GM19467 (cell line): ENCODE results near the gene SLC49A3.
"Not testable (repeated sequence)": the region's sequence is repeated elsewhere in the genome, so short reads cannot be mapped to it uniquely, and the experiment has no call there.

Source experiments
- ATAC-seq: cut with Tn5 transposase; IDR thresholded peaks from one replicate; pipeline ENCODE4 v1.9.1; 2021; ENCODE audit warnings: mild to moderate bottlenecking, moderate library complexity; ENCODE audit not compliant: unreplicated experiment

SLC49A3 gene

GRCh38 chr4:722169-722725 is 33.3 kb upstream of the SLC49A3 start:
- ATAC-seq, result no peak

- no peak for ATAC-seq
Measured at GRCh38 chr4:721261-722168, 32.6 kb upstream of the SLC49A3 start.

GRCh38 chr4:720111-720860 is 31.3 kb upstream of the SLC49A3 start:
- ATAC-seq, result no peak

- no peak for ATAC-seq
Measured at GRCh38 chr4:718460-718859, 29.5 kb upstream of the SLC49A3 start.

GRCh38 chr4:717601-718320 is 28.8 kb upstream of the SLC49A3 start:
- no peak for ATAC-seq

- no peak for ATAC-seq
Measured at GRCh38 chr4:714087-714486, 25.1 kb upstream of the SLC49A3 start.

- ATAC-seq, result no peak
Measured at GRCh38 chr4:712916-713632, 24.1 kb upstream of the SLC49A3 start.

- no peak for ATAC-seq
Measured at GRCh38 chr4:712093-712492, 23.1 kb upstream of the SLC49A3 start.

GRCh38 chr4:710916-711315 is 22.0 kb upstream of the SLC49A3 start:
- ATAC-seq, result no peak

GRCh38 chr4:710116-710515 is 21.2 kb upstream of the SLC49A3 start:
- ATAC-seq, result no peak

GRCh38 chr4:709348-709747 is 20.4 kb upstream of the SLC49A3 start:
- no peak for ATAC-seq

- no peak for ATAC-seq
Measured at GRCh38 chr4:708631-708933, 19.6 kb upstream of the SLC49A3 start.

GRCh38 chr4:707929-708630 is 19.1 kb upstream of the SLC49A3 start:
- ATAC-seq, result no peak

- ATAC-seq, result no peak
Measured at GRCh38 chr4:706834-707598, 18.1 kb upstream of the SLC49A3 start.

GRCh38 chr4:706083-706633 is 17.2 kb upstream of the SLC49A3 start:
- ATAC-seq, result not testable (repeated sequence)

- ATAC-seq, result peak; percentile 92
Measured at GRCh38 chr4:705278-706082, 16.5 kb upstream of the SLC49A3 start, which contains the start of gene PCGF3. Gene PCGF3 (plus strand): TSS chr4:705832. CDS start chr4:733681, 27,849 bp downstream.

- ATAC-seq, result no peak
Measured at GRCh38 chr4:704971-705277, 16.0 kb upstream of the SLC49A3 start.

- no peak for ATAC-seq
Measured at GRCh38 chr4:704198-704891, 15.4 kb upstream of the SLC49A3 start.
